GM19455 (cell line): ENCODE measurements around the gene SLC6A11.

Experiments
- ATAC-seq: cut with Tn5 transposase; IDR thresholded peaks from one replicate; pipeline ENCODE4 v1.9.1; 2021; ENCODE audit not compliant: unreplicated experiment

The SLC6A11 gene

DNA sequence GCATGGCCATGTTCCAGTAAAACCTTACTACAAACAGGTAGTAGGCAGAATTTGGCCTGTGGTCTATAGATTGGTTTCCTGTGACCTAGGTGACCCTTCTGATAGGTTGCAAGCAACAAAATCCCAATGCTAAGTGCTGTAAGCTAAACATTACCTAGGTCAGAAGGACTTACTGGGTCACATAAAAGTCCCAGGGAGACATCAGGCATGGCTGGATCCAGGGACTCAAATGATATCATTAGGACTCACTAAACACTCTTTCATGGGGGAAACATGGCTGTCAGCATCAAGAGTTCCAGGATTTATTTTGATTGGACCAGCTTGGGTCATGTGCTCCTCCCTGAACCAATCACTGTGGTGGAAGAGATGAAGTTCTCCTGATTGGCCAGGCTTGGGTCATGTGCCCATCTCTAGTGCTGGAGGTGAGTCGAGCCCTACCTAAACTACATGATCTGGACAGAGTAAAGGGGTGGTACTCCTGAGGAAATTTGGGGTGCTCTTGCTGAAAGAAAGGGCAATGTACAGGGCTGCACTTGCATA lies 159.7 kb downstream of the SLC6A11 start:
- ATAC-seq = no peak

GRCh38 chr3:10976770-10977169 lies 160.7 kb downstream of the SLC6A11 start:
- no peak for ATAC-seq

- ATAC-seq = no peak
These were observed 162.0 kb downstream of the SLC6A11 start for GRCh38 chr3:10977892-10978510.

GRCh38 chr3:10978956-10979355 lies 162.9 kb downstream of the SLC6A11 start:
- ATAC-seq = no peak

GRCh38 chr3:10980312-10980711 lies 164.3 kb downstream of the SLC6A11 start:
- ATAC-seq = no peak

DNA sequence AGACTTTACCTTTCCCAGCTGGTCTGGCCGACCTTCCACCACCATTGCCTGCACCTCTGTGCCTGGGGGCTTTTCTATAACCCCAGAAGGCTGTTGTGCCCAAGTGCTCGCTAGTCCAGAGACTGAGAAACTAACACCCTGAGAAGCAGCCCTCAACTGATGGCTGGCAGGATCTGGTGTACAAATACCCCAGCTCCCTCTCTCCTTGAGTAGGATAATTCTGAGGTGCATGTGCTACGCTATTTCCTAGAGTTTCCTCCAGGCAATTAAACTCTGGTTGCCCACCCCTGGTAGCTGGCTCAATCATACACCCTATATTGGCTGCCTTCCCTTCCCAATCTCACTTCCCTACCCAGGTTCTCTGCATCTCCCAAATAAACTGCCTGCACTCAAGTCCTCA lies 165.0 kb downstream of the SLC6A11 start:
- no peak for ATAC-seq

DNA sequence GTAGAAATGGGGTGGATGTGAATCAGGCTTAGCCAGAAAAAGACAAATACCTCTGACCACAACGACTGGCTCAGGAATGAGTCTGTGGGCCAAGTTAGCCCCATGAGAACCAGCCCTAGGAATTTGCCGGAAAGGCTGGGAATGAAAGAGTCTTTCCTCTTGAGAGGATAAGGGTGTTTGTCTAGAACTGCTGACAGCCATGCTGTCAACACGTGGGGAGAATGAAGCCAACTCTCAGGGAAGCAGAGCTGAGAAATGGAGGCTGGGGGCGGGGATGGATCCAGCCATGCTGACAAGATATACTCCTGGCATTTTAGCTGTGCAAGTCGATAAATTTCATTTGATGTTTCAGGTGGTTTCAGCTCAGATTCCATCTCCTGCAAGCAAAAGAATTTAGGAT lies 165.9 kb downstream of the SLC6A11 start:
- ATAC-seq = no peak

- ATAC-seq = no peak
These were observed 166.8 kb downstream of the SLC6A11 start for GRCh38 chr3:10982782-10983181.

DNA sequence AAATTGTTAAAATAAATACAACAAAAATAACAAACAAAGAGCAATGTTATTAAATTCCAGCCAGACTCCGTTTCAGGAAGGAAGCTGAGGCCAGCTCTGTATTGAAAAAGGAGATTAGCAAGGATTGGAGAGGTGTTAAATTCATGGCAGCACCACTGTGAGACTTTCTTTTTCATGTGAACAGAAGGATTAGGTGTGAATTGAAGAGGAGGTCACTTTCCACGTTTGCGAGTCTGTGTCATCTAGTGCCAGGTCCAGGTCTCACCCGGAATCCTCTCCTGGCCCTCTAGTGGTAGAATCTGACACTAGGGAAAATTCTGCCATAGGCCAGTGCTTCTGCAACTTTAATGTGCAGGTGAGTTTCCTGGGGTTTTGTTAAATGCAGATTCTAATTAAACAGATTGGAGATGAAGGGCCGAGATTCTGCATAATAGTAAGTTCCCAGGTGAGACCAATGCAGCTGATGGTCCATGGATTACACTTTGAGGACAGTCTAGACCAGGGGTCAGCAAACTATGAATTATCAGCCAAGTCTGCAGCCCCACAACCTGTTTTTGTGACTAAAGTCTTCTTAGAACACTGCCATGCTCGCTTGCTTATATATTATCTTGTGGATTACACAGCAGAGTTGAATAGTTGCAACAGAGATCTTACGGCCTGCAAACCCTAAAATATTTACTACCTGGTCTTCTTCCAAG lies 167.3 kb downstream of the SLC6A11 start:
- ATAC-seq = no peak

- ATAC-seq = no peak
These were observed 168.4 kb downstream of the SLC6A11 start for GRCh38 chr3:10984371-10984896.

GRCh38 chr3:10985181-10985580 lies 169.2 kb downstream of the SLC6A11 start:
- no peak for ATAC-seq

DNA sequence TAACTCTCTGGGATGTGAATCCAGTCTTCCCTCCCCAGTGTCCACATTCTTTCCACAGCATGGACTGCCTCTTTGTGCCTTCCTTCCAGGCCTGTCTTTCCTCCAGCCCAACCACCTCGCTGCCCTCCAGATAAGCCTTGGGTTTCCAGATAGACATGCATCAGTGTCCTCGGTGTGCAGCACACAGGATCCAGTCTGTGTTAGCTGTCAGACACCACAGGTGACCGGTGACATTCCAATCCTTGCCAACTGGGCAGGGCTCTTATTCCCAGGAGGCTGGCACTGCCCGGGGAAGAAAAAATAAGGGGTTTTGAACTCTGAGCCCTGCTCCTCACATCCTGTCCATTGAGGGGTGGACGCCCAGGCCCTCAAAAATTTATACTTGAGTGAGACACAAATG lies 170.6 kb downstream of the SLC6A11 start:
- ATAC-seq = no peak

DNA sequence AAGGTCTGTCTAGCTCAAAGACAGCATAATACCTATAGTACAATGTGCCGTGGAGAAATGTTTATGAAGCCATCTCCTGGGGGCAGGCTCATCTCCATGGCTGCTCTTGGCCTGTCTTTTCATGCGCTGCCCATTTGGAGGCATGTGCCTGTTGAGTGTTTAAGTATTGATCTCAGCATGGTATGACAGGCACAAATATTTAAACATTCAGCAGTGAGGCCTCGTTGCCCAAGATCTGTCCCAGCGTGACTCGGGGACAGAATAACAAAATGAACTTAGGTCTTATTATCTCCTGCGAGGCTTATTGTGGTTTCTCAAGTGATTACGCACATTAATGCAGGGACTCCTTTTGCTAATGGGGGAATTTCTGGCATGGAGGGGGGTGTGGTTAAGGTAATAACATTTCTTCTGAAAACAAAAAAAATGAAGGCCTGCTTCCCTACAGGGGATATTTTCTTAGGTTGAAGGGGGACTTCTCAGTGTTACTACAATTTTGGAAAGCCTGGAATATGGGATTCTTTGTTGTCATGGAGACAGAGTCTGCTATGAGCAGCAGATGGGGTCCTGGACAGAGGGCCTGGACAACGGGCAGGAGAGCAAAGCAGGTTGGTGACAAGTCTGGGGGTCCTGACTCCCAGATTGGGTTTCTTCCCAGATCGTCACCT lies 172.1 kb downstream of the SLC6A11 start:
- no peak for ATAC-seq

DNA sequence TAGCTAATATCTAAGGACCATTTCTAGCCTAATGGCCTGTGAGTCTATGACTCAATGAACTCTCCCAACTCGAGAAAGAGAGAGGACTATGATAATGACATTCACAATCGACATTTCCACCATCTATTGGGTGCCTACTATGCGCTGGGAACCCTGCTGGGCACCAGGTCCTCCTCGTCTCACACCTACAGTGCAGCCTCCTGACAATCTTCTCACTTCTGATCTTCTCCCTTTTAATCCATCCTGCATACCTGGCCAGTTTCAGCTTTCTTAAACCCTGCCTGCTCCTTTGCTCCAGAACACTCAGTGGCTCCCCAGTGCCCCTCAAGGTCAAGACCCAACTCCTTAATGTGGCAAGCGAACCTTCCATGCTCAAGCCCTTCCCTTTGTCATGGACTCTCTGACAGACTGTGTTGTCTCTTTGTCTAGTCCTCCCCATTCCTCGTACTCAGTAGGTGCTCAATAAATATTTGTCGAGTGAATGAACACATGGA lies 173.0 kb downstream of the SLC6A11 start:
- no peak for ATAC-seq
